Esophagus squamous epithelium (tissue), 5 donors: ENCODE measurements around the gene NOP16. TPM values are rescaled to one million over a fixed set of nuclear protein-coding genes. Genes with fewer than 3 reads are reported as not detected.

Source experiments
- DNase-seq: peaks from one replicate; lab custom pipeline; 2025; lab: John Stamatoyannopoulos, UW
- H3K27ac ChIP-seq, 4 donors: fragments of 200-600 bp; sonication (generic); one replicate each; pipeline ENCODE4 v1.5.1; 2016 to 2019; ENCODE audit warnings: mild to moderate bottlenecking in 1 of 4
- H3K27me3 ChIP-seq, 4 donors: fragments of 200-600 bp; sonication (generic); 1 replicate in 3 of 4; 2 replicates in 1 of 4; pipeline versions ENCODE4 v1.5.1 to v1.6.0; 2017 to 2021; ENCODE audit warnings: antibody characterized with exemption in 1 of 4
- H3K36me3 ChIP-seq, 3 donors: fragments of 200-600 bp; sonication (generic); one replicate each; pipeline ENCODE4 v1.5.1; 2016 to 2019
- H3K4me1 ChIP-seq, 3 donors: fragments of 200-600 bp; sonication (generic); one replicate each; pipeline ENCODE4 v1.5.1; 2017 to 2019
- H3K4me3 ChIP-seq, 4 donors: fragments of 200-600 bp; sonication (generic); 1 replicate in 3 of 4; 2 replicates in 1 of 4; pipeline ENCODE4 v1.5.1; 2016 to 2019; ENCODE audit warnings: mild to moderate bottlenecking in 2 of 4, moderate library complexity in 1 of 4
- H3K9me3 ChIP-seq, 3 donors: fragments of 200-600 bp; sonication (generic); one replicate each; pipeline ENCODE4 v1.5.1; 2016 to 2019
- POLR2A ChIP-seq, 4 donors: fragments of 450-650 bp; IDR thresholded peaks; one replicate each; pipeline ENCODE4 v1.6.1; 2017; ENCODE audit warnings: antibody characterized with exemption in 4 of 4, mild to moderate bottlenecking in 4 of 4, moderate library complexity in 3 of 4
- WGBS, 2 donors: methylation state at CpG; one replicate each; pipeline ENCODE4 v1.1.5; 2018; 5-methylcytosine and 5-hydroxymethylcytosine counted together
- intact Hi-C: fragments of 100-400 bp; cut with DNase I; formaldehyde crosslinking; loops from one replicate; pipeline ENCODE4 v1.15.0; 2022
- total RNA-seq, 4 donors: library from RNA; depleted of rRNA; stranded (reverse); fragments of >200 nt; gene quantifications; one replicate each; pipeline ENCODE4 v1.1.0, GENCODE V29; 2016
- TF ChIP-seq, protein P1 (sequence below), 6 experiments: fragments of 450-650 bp in 4 of 6; fragments of 200-600 bp in 2 of 6; sonication (generic) in 2 of 6; IDR thresholded peaks; one replicate each; pipeline ENCODE4 v1.5.1; 2016 to 2019; ENCODE audit warnings: antibody characterized with exemption in 6 of 6, mild to moderate bottlenecking in 4 of 6, moderate library complexity in 4 of 6
- donor health status: DM: yes; HTN: yes; CAD: no.

NOP16 gene
- total RNA-seq, 4 donors from 2014 or later = 19.9 to 38.0 (median 30.9) TPM

- intact Hi-C loops = no loop called here
- Histone ChIP-seq H3K9me3 (no peaks in the 10 kb centered on the region), H3K27me3 (no peaks in the 10 kb centered on the region), H3K4me3 (peak overlapping the region in 1 of 4 donors; percentile 10), H3K36me3 (peaks cover 0 to 64% (median 20%) of the 10 kb centered on the region in 3 donors), H3K4me1 (peaks cover 53 to 100% (median 56%) of the 10 kb centered on the region in 3 donors), H3K27ac (peak overlapping the region; percentile 73 to 99 (median 84))
- no peak for TF ChIP-seq POLR2A (IDR thresholded peaks at IDR 0.05)
- TF ChIP-seq, protein P1, sequence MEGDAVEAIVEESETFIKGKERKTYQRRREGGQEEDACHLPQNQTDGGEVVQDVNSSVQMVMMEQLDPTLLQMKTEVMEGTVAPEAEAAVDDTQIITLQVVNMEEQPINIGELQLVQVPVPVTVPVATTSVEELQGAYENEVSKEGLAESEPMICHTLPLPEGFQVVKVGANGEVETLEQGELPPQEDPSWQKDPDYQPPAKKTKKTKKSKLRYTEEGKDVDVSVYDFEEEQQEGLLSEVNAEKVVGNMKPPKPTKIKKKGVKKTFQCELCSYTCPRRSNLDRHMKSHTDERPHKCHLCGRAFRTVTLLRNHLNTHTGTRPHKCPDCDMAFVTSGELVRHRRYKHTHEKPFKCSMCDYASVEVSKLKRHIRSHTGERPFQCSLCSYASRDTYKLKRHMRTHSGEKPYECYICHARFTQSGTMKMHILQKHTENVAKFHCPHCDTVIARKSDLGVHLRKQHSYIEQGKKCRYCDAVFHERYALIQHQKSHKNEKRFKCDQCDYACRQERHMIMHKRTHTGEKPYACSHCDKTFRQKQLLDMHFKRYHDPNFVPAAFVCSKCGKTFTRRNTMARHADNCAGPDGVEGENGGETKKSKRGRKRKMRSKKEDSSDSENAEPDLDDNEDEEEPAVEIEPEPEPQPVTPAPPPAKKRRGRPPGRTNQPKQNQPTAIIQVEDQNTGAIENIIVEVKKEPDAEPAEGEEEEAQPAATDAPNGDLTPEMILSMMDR (IDR thresholded peaks at IDR 0.05) = no peak
- 66 to 72% methylated on average over 3 of the region's 6 CpGs for WGBS, 2 donors
- no peak for DNase-seq
Observed at GRCh38 chr5:176407456-176408251, 19.3 kb upstream of the NOP16 start.

- H3K9me3 ChIP-seq = no peaks in the 10 kb centered on the region
- no peak for DNase-seq
- WGBS, 2 donors = 49 to 83% methylated on average over 9 of the region's 9 CpGs
- peak overlapping the region; percentile 73 to 99 (median 84) for H3K27ac ChIP-seq
- peaks cover 49 to 100% (median 58%) of the 10 kb centered on the region in 3 donors for H3K4me1 ChIP-seq
- no peak overlapping the region for H3K4me3 ChIP-seq
- H3K27me3 ChIP-seq = no peaks in the 10 kb centered on the region
- no peak for TF ChIP-seq POLR2A (IDR thresholded peaks at IDR 0.05)
- TF ChIP-seq, protein P1 (IDR thresholded peaks at IDR 0.05) = peak in 2 of 6 experiments; percentile 12 to 22
- peaks cover 0 to 72% (median 20%) of the 10 kb centered on the region in 3 donors for H3K36me3 ChIP-seq
- intact Hi-C loops = no loop called here
Observed at GRCh38 chr5:176406436-176407052, 18.1 kb upstream of the NOP16 start.

- no peak for DNase-seq
Observed at GRCh38 chr5:176405656-176406435, 17.4 kb upstream of the NOP16 start.

DNA sequence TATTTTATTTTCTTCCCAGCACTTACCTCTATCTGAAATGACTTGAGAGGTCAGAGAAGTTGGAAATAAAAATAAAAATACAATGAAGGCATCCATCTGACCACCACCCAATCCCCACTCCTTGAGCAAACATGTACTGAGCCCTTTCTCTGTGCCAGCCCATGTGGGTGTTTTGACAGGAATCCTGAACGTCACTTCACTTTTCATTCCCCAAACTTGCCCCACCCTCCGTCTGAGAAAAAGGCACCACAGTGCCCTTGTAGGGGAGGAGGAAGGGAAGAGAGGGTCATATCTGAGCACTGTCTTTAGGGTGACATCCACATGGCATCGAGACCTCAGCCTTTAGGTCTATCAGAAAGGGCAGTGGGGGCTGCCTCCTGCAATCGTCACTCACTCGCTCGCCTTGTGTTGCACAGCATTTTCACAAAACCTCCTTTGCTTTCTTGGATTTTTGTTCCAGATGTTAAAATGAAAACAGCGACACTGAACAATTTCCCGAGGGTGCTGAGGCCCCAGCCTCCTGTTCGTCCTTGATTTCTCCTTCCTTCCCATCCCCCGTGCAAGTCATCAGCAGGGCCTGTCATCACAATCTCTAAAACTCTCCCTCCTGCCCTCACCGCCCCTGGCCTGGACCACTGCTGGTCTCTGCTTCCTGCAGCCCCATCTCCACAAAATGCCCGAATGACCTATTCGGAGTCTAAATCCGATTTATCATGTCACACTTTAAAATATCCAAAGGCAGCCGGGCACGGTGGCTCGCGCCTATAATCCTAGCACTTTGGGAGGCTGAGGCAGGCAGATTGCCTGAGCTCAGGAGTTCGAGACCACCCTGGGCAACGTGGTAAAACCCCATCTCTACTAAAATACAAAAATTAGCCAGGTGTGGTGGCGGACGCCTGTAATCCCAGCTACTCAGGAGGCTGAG, 13.1 kb upstream of the NOP16 start:
- TF ChIP-seq, protein P1 (IDR thresholded peaks at IDR 0.05) = no peak
- no peak for TF ChIP-seq POLR2A (IDR thresholded peaks at IDR 0.05)
- no peak for DNase-seq
- H3K4me3 ChIP-seq = peak overlapping the region in 1 of 4 donors; percentile 32
- H3K4me1 ChIP-seq = peaks cover 32 to 72% (median 40%) of the 10 kb centered on the region in 3 donors
- peaks cover 5 to 74% (median 15%) of the 10 kb centered on the region in 3 donors for H3K36me3 ChIP-seq
- H3K27me3 ChIP-seq = no peaks in the 10 kb centered on the region
- no peaks in the 10 kb centered on the region for H3K9me3 ChIP-seq
- 81 to 82% methylated on average over 18 to 22 of the region's 22 CpGs for WGBS, 2 donors
- peak overlapping the region; percentile 71 to 99 (median 87) for H3K27ac ChIP-seq
- intact Hi-C loops = no loop called here

More at GRCh38 chr5:176405656-176406435, 17.4 kb upstream of the NOP16 start:
- H3K4me3 ChIP-seq = no peak overlapping the region
- H3K27me3 ChIP-seq = no peaks in the 10 kb centered on the region
- TF ChIP-seq, protein P1 (IDR thresholded peaks at IDR 0.05) = peak in 1 of 6 experiments; percentile 9
- no peak for TF ChIP-seq POLR2A (IDR thresholded peaks at IDR 0.05)
- H3K27ac ChIP-seq = peak overlapping the region; percentile 39 to 99 (median 84)
- 86% methylated on average over 15 to 18 of the region's 20 CpGs for WGBS, 2 donors
- peaks cover 46 to 100% (median 58%) of the 10 kb centered on the region in 3 donors for H3K4me1 ChIP-seq
- peaks cover 0 to 72% (median 20%) of the 10 kb centered on the region in 3 donors for H3K36me3 ChIP-seq
- H3K9me3 ChIP-seq = no peaks in the 10 kb centered on the region
- intact Hi-C loops = no loop called here
